HL-60/S4 (cell line): ENCODE measurements around the gene ACVRL1.

Experiments
- in situ Hi-C: fragments of 300-500 bp; cut with MboI; formaldehyde crosslinking; loops from 2 replicates; pipeline ENCODE4 v1.14.3; 2022; ENCODE audit warnings: low sequenced_read_pairs

Gene ACVRL1

DNA sequence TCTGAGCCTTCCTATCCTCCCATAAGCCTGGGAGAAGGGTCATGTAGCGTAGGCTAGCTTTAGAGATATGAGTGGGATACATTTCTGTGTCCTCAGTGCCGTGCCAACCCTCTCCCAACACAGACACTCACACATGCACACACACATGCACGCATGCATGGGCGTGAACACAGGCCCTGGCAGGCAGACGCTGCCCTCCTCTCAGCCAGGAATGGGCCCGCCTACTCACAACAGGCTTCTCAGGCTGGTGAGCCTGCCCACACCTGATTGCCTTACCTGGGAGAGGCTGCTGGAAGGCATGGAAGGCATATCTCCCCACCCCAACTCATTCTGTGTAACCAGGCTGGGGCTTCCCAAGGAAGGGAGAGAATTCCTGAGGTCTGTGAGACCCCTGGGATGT lies 31.4 kb downstream of the ACVRL1 start:
- in situ Hi-C loops, result no loop called here

DNA sequence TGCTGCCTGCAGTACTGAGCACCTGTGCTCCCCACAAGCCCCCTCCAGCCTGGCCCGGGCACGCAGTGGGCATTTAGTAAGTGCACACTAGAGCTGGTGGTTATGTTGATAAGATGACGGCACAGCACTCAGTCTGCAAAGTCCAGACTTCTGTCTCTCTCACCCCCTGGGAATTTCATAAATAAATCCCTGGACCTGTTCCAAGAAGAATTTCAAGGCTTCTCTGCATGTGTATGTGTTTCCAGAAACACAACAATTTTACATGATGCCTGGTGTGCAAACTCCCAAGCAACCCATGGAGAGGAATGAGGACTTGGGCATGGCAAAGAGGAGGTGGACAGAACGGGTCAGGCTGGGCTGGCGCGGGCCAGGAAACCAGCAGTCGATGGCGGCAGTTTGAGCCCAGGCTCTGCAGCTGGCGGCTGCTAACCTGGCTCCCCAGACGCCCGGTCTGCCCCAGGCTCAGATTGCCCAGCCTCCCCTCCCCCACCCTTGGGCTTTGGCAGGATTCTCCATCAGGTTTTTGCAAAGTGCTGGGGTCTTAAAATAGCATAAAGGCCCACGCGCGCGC lies 33.8 kb downstream of the ACVRL1 start:
- in situ Hi-C loops, result no loop called here

DNA sequence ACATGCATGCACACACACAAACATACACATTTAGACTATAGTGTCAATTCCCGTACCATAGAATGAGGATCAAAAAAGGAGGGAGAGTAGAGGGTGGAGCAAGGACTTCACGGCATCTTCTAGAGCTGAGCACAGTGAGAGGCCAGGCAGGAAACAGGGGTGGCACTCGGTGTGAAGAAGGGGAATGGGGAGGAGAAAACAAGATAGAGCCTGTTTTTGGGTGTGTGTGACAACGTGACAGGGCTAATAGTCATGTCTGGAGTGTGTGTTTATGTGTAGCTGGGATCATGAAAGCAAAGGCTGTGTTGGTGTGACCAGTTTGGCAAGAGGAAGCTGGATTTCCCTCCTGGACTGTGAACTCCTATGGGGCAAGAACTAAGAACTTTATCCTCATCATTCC lies 34.3 kb downstream of the ACVRL1 start:
- in situ Hi-C loops, result no loop called here

DNA sequence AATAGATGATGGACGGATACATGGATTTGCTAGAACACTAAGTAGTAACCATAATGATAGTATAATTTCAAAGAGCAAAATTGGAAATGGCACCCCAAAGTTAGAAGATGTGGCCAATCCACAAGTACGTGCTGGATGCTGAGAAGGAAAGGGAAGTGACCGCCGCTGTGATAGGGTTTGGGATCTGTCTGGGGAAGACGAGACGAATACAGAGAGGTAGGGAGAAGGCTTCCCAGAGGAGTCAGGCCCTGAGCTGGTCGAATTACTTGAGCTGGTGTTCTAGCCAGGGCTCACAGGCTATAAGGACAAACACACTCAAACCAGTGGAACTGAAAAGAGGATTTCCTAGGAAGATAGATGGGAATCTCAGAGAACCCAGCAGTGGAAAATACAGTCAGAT lies 34.8 kb downstream of the ACVRL1 start:
- in situ Hi-C loops, result no loop called here

DNA sequence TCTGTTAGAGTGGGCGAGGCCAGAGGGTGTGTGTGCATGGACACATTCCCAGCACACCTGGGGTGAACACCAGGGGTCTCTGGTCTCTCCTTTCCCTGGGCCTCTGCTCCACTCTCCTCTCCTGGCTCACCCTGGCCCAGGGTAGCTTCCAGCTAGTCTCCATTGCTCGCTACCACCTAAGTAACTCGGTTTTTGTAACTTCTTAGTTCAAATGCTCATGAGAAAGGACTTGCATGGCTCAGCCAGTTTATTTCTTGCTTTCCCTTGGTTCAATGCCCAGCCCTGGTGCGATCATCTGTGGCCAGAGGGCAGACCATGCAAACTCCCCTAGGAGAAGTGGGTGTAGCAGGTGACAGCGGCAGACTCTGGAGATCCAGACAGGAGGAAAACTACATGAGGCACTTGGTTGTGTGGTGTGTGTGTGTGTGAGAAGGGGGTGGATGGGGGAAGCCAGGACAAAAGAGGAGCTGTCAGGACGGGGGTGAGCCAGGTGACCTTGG lies 35.2 kb downstream of the ACVRL1 start:
- in situ Hi-C loops, result no loop called here

GRCh38 chr12:51943346-51943745 lies 36.0 kb downstream of the ACVRL1 start:
- in situ Hi-C loops, result no loop called here

DNA sequence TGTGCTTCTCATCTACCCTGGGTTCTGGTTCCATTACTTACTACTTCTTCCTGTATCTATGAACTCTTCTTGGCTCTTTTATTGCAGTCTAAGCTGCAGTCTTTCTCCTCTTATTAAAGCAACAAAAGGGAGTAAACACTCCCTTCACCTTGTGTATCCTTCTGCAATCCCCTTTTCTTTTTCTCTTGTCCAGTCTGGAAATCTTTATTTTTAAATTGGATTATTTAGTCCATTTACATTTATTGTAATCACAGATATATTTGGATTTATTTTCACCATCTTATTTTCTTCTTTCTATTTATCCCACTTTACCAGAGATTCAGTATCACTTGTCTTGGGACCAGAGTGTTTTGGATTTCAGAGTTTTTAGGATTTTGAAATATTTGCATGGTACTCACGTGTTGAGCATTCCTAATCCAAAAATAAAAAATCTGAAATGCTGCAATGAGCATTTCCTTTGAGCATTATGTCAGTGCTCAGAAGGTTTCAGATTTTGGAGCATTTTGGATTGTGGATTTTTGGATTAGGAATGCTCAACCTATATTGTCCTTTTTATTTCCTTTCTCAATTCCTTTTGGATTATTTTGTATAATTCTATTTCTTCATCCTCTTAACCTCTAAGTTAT lies 37.4 kb downstream of the ACVRL1 start:
- in situ Hi-C loops, result no loop called here

DNA sequence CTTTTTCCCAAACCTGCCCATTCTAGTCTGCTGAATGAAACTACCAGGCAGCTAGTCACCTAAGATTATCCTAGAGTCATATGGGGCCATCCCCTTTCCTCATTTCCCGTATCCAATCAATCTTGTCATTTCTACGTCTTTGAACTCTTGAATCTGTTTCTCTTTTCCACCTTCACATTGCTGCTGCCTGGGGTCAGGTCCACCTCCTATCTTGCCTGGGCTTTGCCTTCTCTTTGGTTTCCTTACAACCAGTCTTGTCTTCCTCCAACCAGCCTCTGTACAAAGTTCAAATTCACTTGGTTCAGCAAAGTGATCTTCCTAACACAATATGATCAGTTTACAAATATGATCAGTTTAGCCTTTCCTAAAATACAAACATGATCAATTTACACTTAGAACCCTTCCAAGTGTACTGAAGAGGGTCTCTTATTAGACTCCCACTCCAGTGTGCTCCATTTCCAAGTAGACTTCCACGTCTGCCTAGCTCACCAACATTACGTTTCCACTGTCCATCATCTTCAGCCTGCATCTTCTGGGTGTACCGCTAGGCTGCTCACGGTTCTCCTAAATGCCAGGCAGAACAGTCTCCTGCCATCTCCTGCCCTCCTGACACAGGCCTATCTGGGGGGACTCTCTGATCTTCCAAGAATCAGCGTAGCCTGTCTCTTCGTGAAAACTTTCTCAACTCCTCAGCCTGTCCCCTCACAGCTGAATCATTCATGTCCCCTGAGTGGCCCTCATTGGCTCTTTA lies 40.1 kb downstream of the ACVRL1 start:
- in situ Hi-C loops, result no loop called here

DNA sequence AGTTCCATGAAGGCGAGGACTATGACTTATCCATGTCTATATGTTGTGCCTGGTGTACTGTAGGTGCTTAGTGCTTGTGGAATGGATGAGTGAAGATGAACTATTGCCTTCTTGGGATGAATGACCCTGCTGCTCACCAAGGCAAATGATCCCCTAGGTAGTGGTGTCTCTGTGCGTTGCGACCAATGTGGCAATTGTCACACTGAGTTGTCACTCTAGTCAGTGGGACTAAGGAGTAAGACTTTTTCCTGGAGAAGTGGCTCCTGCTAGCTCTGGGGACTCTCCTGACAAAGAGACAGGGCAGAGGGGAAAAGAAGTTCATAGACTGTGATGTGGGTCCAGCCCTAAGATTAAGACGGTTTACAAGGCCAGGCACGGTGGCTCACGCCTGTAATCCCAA lies 40.8 kb downstream of the ACVRL1 start:
- in situ Hi-C loops, result no loop called here

DNA sequence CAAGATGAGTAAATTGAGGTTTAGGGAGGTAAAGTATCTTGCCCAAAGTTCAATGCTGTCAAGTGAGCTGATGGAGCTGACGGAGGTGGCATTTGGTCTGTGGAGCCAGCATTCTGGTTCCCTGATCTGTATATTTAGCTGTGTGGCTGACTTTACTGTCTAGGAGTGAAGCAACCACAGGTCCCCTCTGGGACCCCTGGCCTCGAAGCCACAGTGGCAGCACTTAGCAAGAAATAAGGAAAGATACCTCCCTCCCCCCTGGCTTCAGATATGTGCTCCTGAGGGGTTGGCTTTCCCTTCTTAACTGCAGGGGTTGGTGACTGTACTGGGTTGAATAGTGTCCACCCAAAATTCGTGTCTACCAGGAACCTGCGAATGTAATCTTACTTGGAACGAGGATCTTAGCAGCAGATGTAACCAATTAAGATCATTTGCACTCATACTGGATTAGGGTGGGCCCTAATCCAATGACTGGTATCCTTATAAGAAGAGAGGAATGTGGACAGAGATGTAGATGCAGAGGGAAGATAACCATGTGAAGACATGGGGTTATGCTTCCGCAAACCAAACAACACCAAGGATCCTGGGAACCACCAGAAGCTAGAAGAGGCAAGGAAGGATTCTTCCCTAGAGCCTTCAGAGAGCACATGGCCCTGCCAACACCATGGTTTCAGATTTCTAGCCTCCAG lies 42.2 kb downstream of the ACVRL1 start:
- in situ Hi-C loops, result no loop called here

DNA sequence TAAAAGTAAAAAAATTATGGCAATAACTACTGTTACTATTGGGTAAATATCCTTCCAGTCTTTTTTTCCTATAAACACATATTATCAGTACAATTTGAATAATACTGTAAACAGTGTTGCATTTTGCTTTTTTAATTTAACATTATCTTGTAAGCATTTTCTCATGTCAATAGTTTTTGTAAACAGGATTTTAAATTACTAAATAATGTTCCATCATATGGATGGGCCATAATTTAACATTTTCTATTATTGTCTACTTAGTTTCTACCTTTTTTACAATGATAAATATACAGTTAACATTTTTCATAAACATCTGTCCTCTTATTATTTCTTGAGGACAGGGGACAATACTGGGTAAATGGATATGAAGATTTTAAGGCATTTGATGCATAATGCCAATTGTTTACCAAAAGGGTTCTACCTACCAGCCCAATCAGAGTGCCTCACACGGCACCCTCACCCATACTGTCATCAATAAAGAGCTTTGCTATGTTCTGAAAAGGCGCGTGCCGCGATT lies 43.4 kb downstream of the ACVRL1 start:
- in situ Hi-C loops, result no loop called here

DNA sequence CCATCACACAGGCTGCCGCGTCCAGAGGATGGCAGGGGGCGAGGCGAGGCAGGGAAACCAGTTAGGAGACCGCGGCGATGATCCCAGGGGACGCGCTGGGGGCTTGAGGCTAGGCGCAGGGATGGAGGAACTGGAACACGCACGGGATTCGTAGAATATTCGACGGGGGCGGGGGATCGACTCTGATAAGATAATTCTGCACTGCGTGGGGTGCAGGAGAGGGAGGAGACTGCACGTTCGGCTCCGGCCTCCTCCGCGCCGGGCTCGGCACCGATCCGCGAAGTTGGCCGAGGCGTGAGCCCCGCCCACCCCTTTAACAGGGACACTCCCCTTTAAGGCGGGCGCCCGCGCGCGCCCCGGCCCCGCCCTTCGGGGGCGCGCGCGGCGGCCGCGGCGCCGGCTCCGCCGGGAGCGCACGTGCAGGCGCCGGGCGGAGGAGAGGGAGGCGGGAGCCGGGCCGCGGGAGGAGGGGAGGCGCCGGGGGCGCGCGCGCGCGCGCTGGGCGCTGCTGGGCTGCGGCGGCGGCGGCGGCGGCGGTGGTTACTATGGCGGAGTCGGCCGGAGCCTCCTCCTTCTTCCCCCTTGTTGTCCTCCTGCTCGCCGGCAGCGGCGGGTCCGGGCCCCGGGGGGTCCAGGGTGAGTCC lies 44.0 kb downstream of the ACVRL1 start, which contains the start of gene ACVR1B:
TSS of gene ACVR1B (plus strand) at position 501 of the 644 bp plus-strand sequence. CDS start at position 546, 45 bp downstream.
- in situ Hi-C loops, result no loop called here

GRCh38 chr12:51951843-51952722 lies 44.8 kb downstream of the ACVRL1 start:
- in situ Hi-C loops, result no loop called here

DNA sequence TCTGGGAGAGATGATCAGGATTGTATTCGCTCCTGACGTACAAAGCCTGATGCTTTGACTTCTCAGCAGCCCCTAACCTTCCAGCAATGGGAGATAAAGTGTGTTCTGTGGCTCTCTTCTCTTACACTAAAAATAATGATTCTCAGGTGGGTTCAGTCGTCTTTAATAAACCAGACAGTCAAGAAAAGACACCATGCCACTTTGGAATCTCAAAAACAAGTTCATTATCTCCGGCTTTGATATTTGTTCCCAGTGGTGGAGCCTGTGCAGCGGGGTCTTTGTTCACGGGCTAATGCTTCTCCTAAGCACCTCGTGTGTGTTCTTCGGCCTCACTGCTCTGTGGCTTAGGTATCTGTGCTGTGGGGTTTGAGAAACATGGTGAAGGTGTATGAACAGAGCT lies 45.8 kb downstream of the ACVRL1 start:
- in situ Hi-C loops, result no loop called here

GRCh38 chr12:51953864-51954263 lies 46.6 kb downstream of the ACVRL1 start:
- in situ Hi-C loops, result no loop called here

- in situ Hi-C loops, result no loop called here
Measured at GRCh38 chr12:51954561-51955361, 47.5 kb downstream of the ACVRL1 start.

DNA sequence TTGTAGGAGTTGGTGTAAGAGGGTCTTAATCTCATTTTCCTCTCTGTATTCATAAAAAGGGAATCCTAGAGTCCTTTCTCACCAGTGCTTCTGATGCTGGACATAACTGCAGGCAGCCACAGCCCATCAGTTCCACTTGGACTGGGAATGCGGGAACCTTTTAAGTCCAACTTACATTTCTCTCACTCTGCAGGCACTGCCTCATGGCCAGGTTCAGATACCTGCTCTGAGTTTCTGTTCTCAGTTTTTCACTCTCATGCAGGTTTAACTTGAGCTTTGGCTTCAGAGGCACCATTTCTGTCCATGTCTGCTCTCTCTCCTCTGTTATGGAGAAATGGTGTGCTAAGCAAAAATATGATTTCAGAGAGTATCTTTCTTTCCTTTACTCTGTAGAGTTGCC lies 48.4 kb downstream of the ACVRL1 start:
- in situ Hi-C loops, result no loop called here

DNA sequence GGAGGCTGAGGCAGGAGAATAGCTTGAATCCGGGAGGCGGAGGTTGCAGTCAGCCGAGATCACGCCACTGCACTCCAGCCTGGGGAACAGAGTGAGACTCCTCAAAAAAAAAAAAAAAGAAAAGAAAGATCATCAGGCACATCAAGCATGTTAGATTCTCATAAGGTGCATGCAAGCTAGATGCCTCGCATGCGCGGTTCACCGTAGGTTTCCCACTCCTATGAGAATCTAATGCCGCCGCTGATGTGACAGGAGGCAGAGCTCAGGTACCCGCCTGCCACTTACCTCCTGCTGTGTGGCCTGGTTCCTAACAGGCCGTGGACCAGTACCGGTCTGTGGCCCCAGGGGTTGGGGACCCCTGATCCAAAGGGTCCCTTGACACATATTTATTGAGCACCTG lies 51.2 kb downstream of the ACVRL1 start:
- in situ Hi-C loops, result no loop called here

DNA sequence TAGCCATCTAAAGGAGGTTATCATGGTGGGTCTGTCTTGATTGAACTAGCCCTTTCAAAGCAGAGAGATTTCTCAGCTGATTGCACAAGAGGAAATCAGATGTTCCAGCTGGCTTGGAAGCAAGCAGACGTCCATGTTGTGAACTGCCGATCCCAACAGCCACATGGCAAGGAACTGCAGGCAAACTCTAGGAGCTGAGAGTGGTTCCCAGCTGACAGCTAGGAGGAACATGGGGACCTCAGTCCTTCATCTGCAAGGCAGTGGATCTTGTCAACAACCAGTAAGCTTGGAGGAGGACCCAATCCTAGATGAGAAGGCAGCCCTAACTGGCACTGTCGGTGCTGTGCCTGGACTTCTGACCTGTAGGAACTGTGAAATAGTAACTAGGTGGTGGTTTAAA lies 51.9 kb downstream of the ACVRL1 start:
- in situ Hi-C loops, result no loop called here
